RPMI8226 (cell line): Measurements from ENCODE around the gene DNAH1.

Experiments used
- DNase-seq: peaks from one replicate; pipeline ENCODE4 v3.0.0-alpha.2; 2015

Gene DNAH1

GRCh38 chr3:52343946-52344600 is 28.0 kb downstream of the DNAH1 start:
- DNase-seq = no peak

GRCh38 chr3:52345521-52346109 is 29.5 kb downstream of the DNAH1 start:
- no peak for DNase-seq

- no peak for DNase-seq
Observed at GRCh38 chr3:52346623-52347530, 30.8 kb downstream of the DNAH1 start.

- DNase-seq = no peak
Observed at GRCh38 chr3:52347716-52348635, 31.9 kb downstream of the DNAH1 start.

GRCh38 chr3:52349131-52349530 is 33.0 kb downstream of the DNAH1 start:
- no peak for DNase-seq

GRCh38 chr3:52349611-52350395 is 33.7 kb downstream of the DNAH1 start:
- DNase-seq = no peak

GRCh38 chr3:52350416-52350815 is 34.3 kb downstream of the DNAH1 start:
- DNase-seq = no peak

- no peak for DNase-seq
Observed at GRCh38 chr3:52350981-52351761, 35.1 kb downstream of the DNAH1 start.

GRCh38 chr3:52351762-52352368 is 35.7 kb downstream of the DNAH1 start:
- no peak for DNase-seq

- DNase-seq = no peak
Observed at GRCh38 chr3:52352566-52352965, 36.4 kb downstream of the DNAH1 start.

GRCh38 chr3:52353291-52353855 is 37.3 kb downstream of the DNAH1 start:
- DNase-seq = no peak

- no peak for DNase-seq
Observed at GRCh38 chr3:52354676-52355075, 38.6 kb downstream of the DNAH1 start.

- no peak for DNase-seq
Observed at GRCh38 chr3:52355526-52355925, 39.4 kb downstream of the DNAH1 start.

GRCh38 chr3:52356126-52356525 is 40.0 kb downstream of the DNAH1 start:
- no peak for DNase-seq

- DNase-seq = no peak
Observed at GRCh38 chr3:52357151-52358080, 41.3 kb downstream of the DNAH1 start.

GRCh38 chr3:52358362-52358940 is 42.3 kb downstream of the DNAH1 start:
- DNase-seq = no peak

- DNase-seq = no peak
Observed at GRCh38 chr3:52359116-52359855, 43.2 kb downstream of the DNAH1 start.

- DNase-seq = no peak
Observed at GRCh38 chr3:52361011-52361410, 44.9 kb downstream of the DNAH1 start.
